AG10803 (cell line): Measurements from ENCODE around the gene SLC29A4.

ENCODE experiments used
- DNase-seq: peaks from one replicate; pipeline ENCODE4 v3.0.0; 2010; ENCODE audit warnings: low read depth
- H3K4me3 ChIP-seq: 2 replicates; pipeline ENCODE4 v1.5.1; 2011; ENCODE audit warnings: mild to moderate bottlenecking, low read length, control low read depth
- CTCF ChIP-seq: conservative IDR thresholded peaks from 2 replicates; pipeline ENCODE4 v1.5.1; 2011; ENCODE audit warnings: mild to moderate bottlenecking, low read length, control low read depth, inconsistent platforms

The SLC29A4 gene

GRCh38 chr7:5342631-5343030 is 59.9 kb downstream of the SLC29A4 start:
- no peak for TF ChIP-seq CTCF
- no peak for DNase-seq
- H3K4me3 ChIP-seq, result no peak overlapping the region

DNA sequence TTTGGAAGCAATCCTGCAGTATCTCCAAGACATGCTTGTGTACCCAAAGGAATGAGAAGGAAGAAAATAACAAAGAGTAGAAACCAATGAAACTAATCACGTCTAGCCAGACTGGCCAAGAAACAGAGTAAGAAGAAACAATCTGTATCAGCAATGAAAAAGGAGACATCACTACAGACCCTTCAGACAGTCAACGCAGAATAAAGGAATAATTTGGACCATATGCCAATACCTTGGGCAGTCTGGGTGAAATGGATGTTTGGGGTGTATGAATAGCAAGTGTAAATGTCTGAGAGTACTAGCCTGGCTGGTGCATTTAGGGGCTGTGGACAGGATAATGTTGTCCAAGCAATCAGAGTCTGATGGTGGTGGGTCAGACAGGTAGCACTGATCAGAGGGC is 61.1 kb downstream of the SLC29A4 start:
- DNase-seq, result no peak
- no peak overlapping the region for H3K4me3 ChIP-seq
- TF ChIP-seq CTCF, result no peak

DNA sequence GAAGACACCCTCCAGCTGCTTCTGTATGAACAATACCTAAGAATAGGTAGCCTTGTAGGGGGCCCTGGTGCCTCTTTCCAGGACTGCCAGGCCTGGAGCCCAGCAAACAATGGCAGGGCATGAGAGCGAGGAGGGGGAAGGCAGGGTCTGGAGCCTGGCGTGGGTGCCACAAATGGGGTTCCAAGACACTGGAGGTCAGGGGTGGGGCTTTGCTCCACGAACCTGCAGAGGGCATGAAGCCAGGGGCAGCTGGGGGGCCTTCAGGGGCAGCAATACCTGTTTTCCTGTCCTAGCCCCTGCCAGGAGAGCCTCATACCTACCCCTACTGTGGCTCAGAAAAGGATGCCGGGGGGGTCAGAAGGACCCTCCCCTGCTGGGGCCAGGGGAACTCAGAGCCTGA is 61.6 kb downstream of the SLC29A4 start:
- no peak for TF ChIP-seq CTCF
- DNase-seq, result no peak
- H3K4me3 ChIP-seq, result no peak overlapping the region

DNA sequence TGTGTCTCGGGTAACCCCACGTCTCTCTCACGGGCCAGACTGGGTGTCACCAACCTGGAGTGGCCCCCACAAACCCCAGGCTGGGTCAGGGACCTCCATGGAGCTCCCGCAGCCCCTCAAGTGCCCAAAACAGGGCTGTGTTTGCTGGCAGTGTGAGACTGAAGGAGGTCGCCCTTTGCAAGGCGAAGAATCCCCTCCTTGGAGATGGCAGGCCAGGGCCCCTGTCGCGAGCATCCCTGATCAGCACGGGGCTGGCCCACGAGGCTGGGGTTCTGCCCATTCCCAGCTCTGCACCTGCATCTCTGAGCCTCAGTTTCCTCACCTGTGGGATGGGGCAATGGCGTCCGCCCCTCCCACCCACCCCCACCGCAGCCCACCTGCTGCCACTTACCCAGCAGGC is 62.4 kb downstream of the SLC29A4 start:
- H3K4me3 ChIP-seq, result no peak overlapping the region
- no peak for TF ChIP-seq CTCF
- DNase-seq, result no peak

GRCh38 chr7:5345671-5346070 is 62.9 kb downstream of the SLC29A4 start:
- no peak for DNase-seq
- H3K4me3 ChIP-seq, result no peak overlapping the region
- TF ChIP-seq CTCF, result no peak

DNA sequence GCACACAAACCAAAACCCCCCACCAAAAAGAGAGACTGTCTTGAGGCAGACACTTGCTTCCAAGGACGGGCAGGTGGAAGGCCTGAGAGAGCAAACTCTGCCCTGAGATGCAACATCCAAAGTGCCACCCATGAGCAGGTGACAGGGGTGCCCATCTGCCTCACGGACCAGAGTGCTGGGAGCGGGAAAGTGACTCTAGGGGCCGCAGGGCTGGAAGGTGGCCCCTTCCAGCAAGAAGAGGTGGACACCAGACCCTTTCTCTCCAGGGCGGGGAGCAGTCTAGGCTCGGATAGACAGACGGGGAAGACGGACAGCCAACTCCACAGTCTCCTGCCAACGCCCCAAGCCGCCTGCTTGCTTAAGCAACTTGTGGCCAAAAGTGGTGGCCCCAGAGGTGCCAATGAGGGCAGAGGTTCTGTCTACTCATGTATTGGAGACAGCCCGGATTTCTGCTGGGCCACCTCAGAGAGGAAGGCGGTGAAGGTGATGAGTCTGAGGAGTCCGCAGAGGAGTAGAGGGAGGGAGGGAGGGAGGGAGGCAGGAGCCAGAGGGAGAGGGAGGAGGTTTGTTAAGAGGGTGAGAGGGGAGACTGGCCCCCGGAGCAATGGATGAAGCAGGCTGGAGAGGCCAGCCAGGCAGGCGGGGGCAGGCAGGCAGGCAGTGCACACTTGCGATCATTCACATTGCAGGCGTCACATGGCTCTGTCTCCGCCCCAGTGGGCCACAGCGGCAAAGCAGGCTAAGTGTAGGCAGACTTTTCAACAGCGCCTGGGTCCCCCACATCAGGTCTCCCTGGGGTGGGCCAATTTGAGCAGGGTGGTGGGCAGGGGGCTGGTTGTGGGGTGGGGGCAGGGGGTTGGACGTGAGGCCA is 65.6 kb downstream of the SLC29A4 start:
- no peak for TF ChIP-seq CTCF
- H3K4me3 ChIP-seq, result no peak overlapping the region
- DNase-seq, result no peak

- TF ChIP-seq CTCF, result no peak
- DNase-seq, result no peak
- no peak overlapping the region for H3K4me3 ChIP-seq
Measured at GRCh38 chr7:5349005-5349380, 66.2 kb downstream of the SLC29A4 start.
